Panc1 (cell line): ENCODE measurements around the gene LRRC61. TPM values are rescaled to one million over a fixed set of nuclear protein-coding genes. Genes with fewer than 3 reads are reported as not detected.

Experiments
- ATAC-seq: fragments of 200-7000 bp; cut with Tn5 transposase; 2 replicates; pipeline ENCODE4 v1.9.1; 2020; ENCODE audit warnings: mild to moderate bottlenecking, moderate library complexity
- BruUV-seq: library from RNA; stranded (reverse); fragments of 400-500 nt; replicated peaks from 2 replicates; lab custom pipeline; 2021; lab: Mats Ljungman, UMichigan
- CTCF ChIA-PET: fragments of 300-600 bp; sonication (Branson Sonifier 250); formaldehyde crosslinking; loops from one replicate; lab custom pipeline; 2022; ENCODE audit warnings: antibody characterized with exemption; lab: Charles Lee
- POLR2A ChIA-PET: fragments of 300-600 bp; sonication (Branson Sonifier 250); formaldehyde crosslinking; loops from one replicate; lab custom pipeline; 2022; ENCODE audit warnings: antibody characterized with exemption; lab: Charles Lee
- DNase-seq: peaks from one replicate; pipeline ENCODE4 v3.0.0-alpha.2; 2010; ENCODE audit warnings: low read depth, low spot score
- H3K27ac ChIP-seq: 2 replicates; pipeline ENCODE4 v1.5.1; 2011; ENCODE audit warnings: mild to moderate bottlenecking, low read length, inconsistent platforms
- H3K27me3 ChIP-seq: fragments of 200-500 bp; sonication (Bioruptor generic); 2 replicates; pipeline ENCODE4 v1.6.0; 2014; ENCODE audit warnings: low read length, inconsistent platforms; ENCODE audit not compliant: control insufficient read depth, insufficient read depth
- H3K36me3 ChIP-seq: fragments of 200-500 bp; sonication (Bioruptor generic); 2 replicates; pipeline ENCODE4 v1.5.1; 2014; ENCODE audit warnings: inconsistent platforms, mild to moderate bottlenecking, low read length, moderate library complexity; ENCODE audit not compliant: control insufficient read depth, insufficient read depth
- H3K4me1 ChIP-seq: 2 replicates; pipeline ENCODE4 v1.5.1; 2011; ENCODE audit warnings: inconsistent platforms, mild to moderate bottlenecking, low read length, moderate library complexity; ENCODE audit not compliant: control insufficient read depth, insufficient read depth
- H3K4me3 ChIP-seq, 2 experiments: 2 replicates each; pipeline ENCODE4 v1.5.1; 2011 to 2012; ENCODE audit warnings: low read depth in 2 of 2, low read length in 2 of 2, mild to moderate bottlenecking in 2 of 2, inconsistent platforms in 1 of 2, moderate library complexity in 1 of 2
- H3K9me3 ChIP-seq: fragments of 200-500 bp; sonication (Bioruptor generic); 2 replicates; pipeline ENCODE4 v1.5.1; 2014; ENCODE audit warnings: low read depth, mild to moderate bottlenecking, inconsistent platforms, low read length, moderate library complexity; ENCODE audit not compliant: control insufficient read depth, insufficient read depth
- POLR2AphosphoS5 ChIP-seq: IDR thresholded peaks from 2 replicates; pipeline ENCODE4 v1.6.1; 2012; ENCODE audit warnings: mild to moderate bottlenecking, low read depth, low read length, moderate library complexity
- SIN3A ChIP-seq: IDR thresholded peaks from 2 replicates; pipeline ENCODE4 v1.6.1; 2012; ENCODE audit warnings: low read depth, mild to moderate bottlenecking, low read length, moderate library complexity, borderline replicate concordance; ENCODE audit not compliant: insufficient read depth
- TCF7L2 ChIP-seq: IDR thresholded peaks from 2 replicates; pipeline ENCODE4 v1.6.1; 2011; ENCODE audit warnings: mild to moderate bottlenecking, low read depth, low read length, inconsistent platforms
- in situ Hi-C: cut with HindIII; loops from 2 replicates; pipeline ENCODE4 v1.10.0; 2016; ENCODE audit warnings: low sequenced_read_pairs, low pct_unique_long_range_greater_than_20kb
- intact Hi-C: fragments of 100-400 bp; cut with micrococcal nuclease; formaldehyde crosslinking; loops from one replicate; pipeline ENCODE4 v1.10.0; 2022; ENCODE audit not compliant: unreplicated experiment
- total RNA-seq: library from RNA; stranded (reverse); gene quantifications from one replicate; pipeline ENCODE4 v1.2.1, GENCODE V29; 2021; ENCODE audit not compliant: unreplicated experiment
- TF ChIP-seq, protein P1 (sequence below), 2 experiments: IDR thresholded peaks; 2 replicates each; pipeline ENCODE4 v1.6.1; 2011 to 2012; ENCODE audit warnings: low read depth in 2 of 2, control low read depth in 1 of 2, low read length in 1 of 2, mild to moderate bottlenecking in 1 of 2, moderate library complexity in 1 of 2; ENCODE audit not compliant: insufficient read depth in 1 of 2
- TF ChIP-seq, protein P2 (sequence below): fragments of 450-650 bp; IDR thresholded peaks from 2 replicates; pipeline ENCODE4 v1.5.1; 2017; ENCODE audit warnings: mild to moderate bottlenecking

The LRRC61 gene
- total RNA-seq, 1 experiment from 2014 or later: 13.8 TPM

DNA sequence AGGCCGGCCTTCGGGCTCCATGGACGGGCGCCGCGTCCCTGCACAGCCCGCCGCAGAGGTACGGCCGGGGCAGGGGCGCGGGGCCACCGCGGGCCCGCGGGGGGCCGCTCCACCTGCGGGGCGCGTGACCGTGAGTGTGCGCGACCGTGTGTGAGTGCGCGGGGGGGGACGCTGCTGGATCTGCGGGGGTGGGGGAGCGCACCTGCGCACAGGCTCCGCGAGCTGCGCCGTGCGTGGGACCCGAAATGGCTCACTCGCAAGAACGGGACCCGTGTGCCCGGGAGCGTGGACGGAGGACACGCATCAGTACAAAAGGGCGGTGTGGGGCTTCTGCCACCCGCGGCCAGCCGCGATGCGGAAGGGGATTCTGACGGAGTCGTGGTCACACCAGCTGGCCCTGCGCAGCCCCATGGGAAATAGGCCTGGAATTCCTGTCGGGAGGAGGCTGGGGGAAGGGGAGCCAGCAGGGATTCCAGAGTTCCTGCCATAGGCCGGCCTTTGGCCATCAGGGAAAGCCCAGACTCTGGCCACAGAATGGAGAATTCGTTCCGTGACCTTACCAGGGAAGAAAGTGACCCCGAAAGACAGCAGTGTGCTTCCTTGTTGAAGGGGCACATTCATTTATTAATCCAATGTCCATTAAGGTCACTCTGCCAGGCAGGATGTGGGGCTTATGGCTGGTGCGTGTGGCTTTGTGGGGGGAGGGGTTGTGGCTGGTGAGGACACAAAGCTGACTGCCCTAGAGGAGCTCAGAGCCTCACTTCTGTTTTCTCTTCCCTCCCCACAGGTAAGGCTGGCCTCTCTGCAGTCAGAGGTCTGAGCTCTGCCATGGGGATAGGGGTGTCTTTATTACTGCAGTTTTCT is 46.0 kb downstream of the LRRC61 start:
- peak overlapping the region; percentile 96 to 97 for H3K4me3 ChIP-seq
- TF ChIP-seq TCF7L2: no peak
- TF ChIP-seq, protein P1, sequence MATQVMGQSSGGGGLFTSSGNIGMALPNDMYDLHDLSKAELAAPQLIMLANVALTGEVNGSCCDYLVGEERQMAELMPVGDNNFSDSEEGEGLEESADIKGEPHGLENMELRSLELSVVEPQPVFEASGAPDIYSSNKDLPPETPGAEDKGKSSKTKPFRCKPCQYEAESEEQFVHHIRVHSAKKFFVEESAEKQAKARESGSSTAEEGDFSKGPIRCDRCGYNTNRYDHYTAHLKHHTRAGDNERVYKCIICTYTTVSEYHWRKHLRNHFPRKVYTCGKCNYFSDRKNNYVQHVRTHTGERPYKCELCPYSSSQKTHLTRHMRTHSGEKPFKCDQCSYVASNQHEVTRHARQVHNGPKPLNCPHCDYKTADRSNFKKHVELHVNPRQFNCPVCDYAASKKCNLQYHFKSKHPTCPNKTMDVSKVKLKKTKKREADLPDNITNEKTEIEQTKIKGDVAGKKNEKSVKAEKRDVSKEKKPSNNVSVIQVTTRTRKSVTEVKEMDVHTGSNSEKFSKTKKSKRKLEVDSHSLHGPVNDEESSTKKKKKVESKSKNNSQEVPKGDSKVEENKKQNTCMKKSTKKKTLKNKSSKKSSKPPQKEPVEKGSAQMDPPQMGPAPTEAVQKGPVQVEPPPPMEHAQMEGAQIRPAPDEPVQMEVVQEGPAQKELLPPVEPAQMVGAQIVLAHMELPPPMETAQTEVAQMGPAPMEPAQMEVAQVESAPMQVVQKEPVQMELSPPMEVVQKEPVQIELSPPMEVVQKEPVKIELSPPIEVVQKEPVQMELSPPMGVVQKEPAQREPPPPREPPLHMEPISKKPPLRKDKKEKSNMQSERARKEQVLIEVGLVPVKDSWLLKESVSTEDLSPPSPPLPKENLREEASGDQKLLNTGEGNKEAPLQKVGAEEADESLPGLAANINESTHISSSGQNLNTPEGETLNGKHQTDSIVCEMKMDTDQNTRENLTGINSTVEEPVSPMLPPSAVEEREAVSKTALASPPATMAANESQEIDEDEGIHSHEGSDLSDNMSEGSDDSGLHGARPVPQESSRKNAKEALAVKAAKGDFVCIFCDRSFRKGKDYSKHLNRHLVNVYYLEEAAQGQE (IDR thresholded peaks at IDR 0.05; ENCODE audit: insufficient read depth in 1 of 2, low read depth in 2 of 2, low read length in 1 of 2): no peak
- no peak for TF ChIP-seq SIN3A
- TF ChIP-seq POLR2AphosphoS5: no peak; the same call in 1 of the 2 replicates
- TF ChIP-seq, protein P2, sequence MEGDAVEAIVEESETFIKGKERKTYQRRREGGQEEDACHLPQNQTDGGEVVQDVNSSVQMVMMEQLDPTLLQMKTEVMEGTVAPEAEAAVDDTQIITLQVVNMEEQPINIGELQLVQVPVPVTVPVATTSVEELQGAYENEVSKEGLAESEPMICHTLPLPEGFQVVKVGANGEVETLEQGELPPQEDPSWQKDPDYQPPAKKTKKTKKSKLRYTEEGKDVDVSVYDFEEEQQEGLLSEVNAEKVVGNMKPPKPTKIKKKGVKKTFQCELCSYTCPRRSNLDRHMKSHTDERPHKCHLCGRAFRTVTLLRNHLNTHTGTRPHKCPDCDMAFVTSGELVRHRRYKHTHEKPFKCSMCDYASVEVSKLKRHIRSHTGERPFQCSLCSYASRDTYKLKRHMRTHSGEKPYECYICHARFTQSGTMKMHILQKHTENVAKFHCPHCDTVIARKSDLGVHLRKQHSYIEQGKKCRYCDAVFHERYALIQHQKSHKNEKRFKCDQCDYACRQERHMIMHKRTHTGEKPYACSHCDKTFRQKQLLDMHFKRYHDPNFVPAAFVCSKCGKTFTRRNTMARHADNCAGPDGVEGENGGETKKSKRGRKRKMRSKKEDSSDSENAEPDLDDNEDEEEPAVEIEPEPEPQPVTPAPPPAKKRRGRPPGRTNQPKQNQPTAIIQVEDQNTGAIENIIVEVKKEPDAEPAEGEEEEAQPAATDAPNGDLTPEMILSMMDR: no peak
- peaks cover 9% of the 10 kb centered on the region for H3K36me3 ChIP-seq
- in situ Hi-C loops: no loop called here
- intact Hi-C loops: no loop called here
- POLR2A ChIA-PET: interaction anchor here (0.6 to 1.8 kb wide), 3 partner anchors 9 to 50 kb away, joined by 3 to 10 read pairs (median 6); no protein-coding TSS in a partner anchor
- no peak for DNase-seq
- H3K4me1 ChIP-seq: peaks cover 44% of the 10 kb centered on the region
- H3K27me3 ChIP-seq: no peaks in the 10 kb centered on the region
- ATAC-seq: peak; percentile 62
- H3K27ac ChIP-seq: peak overlapping the region; percentile 99
- BruUV-seq: no TSS peak
- CTCF ChIA-PET: no interaction called here
- no peaks in the 10 kb centered on the region for H3K9me3 ChIP-seq

DNA sequence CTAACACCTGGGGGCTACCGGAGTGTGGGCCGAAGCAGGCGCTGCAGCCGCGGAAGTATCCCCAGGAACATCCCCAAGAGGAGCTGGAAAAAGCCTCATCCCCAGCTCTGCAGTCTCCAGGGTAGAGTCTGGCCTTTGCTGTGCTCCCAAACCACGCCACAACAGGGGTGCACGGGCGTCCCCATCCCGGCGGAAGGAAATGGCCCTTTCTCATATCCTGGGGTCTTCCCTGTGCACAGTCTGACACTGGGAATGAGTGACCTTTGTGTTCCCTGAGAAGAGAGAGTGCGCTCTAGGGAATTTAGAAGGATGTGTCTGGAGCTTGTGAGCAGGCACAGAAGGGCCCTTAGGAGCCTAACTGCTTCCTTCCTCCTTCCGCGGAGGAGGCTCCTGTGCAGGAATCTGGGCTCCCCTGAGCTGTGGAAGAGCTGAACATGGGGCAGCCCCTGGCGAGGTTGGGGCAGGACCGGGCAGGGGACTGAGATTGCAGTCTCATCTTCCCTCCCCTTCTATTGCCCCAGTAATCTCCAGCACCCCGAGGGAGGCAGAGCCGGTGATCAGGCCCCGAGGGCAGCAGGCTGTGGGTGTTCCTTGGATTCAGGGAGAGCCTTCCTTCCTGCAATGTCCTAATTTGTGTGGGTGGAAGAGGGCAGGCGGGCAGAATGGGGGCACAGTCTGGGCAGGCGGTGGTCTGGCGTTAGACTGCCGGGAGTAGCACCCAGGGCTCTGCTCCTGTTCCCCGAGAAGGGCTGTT is 46.8 kb downstream of the LRRC61 start:
- POLR2A ChIA-PET: interaction anchor here (0.6 to 1.8 kb wide), 3 partner anchors 8 to 51 kb away, joined by 3 to 10 read pairs (median 6); no protein-coding TSS in a partner anchor
- no TSS peak for BruUV-seq
- no peak for DNase-seq
- peak overlapping the region; percentile 96 to 97 for H3K4me3 ChIP-seq
- in situ Hi-C loops: no loop called here
- peaks cover 50% of the 10 kb centered on the region for H3K4me1 ChIP-seq
- no peaks in the 10 kb centered on the region for H3K9me3 ChIP-seq
- TF ChIP-seq POLR2AphosphoS5 (no peak), SIN3A (no peak), TCF7L2 (no peak)
- TF ChIP-seq, protein P1 (IDR thresholded peaks at IDR 0.05; ENCODE audit: insufficient read depth in 1 of 2, low read depth in 2 of 2, low read length in 1 of 2): no peak
- TF ChIP-seq, protein P2: no peak
- peak overlapping the region; percentile 99 for H3K27ac ChIP-seq
- intact Hi-C loops: no loop called here
- CTCF ChIA-PET: no interaction called here
- no peak for ATAC-seq
- no peaks in the 10 kb centered on the region for H3K27me3 ChIP-seq
- H3K36me3 ChIP-seq: peaks cover 9% of the 10 kb centered on the region
